CD1c-positive myeloid dendritic cell (primary cell): ENCODE results near the gene RABAC1.

Experiments
- DNase-seq: peaks from one replicate; pipeline ENCODE4 v3.0.0-alpha.2; 2016; ENCODE audit errors: extremely low spot score

RABAC1 gene

DNA sequence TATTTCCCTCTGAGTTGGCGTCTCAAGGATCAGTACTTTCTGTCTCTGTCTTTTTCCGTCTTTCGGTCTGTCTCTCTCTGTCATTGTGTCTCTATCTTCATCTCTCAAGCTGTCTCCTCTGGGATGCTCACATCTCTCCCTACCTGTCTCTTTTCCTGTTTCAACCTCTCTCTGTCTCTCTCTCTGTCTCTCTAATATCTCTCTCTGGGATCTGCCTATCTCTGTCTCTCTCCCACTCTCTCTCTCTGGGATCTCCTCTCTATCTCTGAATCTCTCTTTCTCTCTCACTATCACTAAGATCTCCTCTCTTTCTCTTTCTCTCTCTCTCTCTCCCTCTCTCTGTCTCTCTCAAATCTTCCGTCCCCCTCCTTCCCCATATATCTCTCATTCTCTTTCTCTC is 30.9 kb upstream of the RABAC1 start:
- DNase-seq = no peak

DNA sequence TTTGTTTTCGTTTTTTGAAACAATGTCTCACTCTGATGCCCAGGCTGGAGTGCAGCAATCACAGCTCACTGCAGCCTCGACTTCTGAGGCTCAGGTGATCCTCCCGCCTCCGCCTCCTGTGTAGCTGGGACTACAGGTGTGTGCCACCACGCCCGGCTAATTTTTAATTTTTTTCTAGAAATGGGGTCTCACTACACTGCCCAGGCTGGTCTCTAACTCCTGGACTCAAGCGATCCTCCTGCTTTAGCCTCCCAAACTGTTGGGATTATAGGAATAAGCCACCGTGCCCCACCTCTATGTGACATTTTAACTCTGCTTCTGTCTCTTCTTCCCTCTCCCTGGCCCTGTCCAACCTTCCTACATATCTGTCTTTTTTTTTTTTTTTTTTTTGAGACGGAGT is 29.8 kb upstream of the RABAC1 start:
- DNase-seq = no peak

DNA sequence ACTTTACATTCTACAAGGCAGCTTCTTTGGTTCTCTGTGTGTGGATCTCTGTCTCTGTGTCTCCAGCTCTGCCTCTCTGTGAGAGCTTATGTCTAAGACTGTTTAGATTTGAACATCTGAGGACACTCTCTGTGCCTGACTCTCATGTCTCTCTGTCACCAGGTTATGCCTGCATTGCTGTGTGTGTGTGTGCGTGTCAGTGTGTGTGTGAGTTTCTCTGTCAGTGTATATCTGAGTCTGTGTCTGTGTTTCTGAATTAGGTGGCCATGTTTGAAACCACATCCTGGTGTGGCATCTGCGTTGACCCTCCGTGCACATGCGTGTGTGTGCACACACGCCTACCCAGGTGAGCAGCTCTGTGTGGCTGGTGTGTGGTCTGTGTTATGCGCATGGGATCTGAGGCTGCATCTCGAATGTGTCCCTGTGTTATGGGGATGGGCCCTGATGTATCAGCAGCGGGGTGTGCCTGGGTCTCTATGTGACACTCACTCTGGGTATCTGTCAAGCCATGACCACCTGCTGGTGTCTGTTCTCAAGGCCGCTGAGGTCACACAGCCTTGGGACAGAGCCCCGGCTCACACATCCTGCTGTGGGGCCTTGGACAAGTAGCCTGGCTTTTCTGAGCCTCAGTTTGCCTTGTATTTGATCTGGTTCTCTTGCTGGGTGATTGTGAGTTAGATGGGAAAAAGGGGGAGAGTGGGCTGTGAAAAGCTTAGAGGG is 28.2 kb upstream of the RABAC1 start:
- no peak for DNase-seq

DNA sequence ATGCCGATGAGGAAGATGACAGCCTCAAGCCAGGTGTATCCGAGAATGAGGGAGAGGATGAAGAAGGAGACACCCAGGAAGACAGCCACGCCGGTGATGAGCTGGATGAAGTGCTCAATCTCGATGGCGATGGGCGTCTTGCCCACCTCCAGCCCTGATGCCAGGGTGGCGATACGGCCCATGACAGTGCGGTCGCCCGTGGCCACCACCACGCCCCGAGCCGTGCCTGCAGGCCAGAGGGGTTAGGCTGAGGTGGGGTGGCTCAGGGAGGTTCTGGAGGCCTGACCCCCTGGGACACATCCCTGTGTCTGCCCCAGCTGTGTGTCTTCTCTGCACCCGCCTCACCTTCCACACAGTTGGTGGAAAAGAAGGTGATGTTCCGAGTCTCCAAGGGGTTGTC is 25.8 kb upstream of the RABAC1 start:
- DNase-seq = no peak

DNA sequence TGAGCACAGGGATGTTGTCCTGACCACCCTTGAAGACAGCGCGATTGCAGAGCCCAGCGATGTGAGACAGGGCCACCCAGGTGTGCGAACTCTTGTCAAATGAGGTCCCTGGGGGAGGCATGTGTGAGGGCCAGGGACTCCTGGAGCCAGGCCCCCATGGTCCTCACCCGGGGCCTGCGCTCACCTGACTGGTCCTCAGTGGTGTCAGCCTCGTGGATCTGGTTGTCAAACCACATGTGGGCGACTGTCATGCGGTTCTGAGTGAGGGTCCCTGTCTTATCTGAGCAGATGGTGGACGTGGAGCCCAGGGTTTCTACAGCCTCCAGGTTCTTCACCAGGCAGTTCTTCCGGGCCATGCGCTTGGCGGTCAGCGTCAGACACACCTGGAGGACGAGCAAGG is 22.6 kb upstream of the RABAC1 start:
- no peak for DNase-seq

DNA sequence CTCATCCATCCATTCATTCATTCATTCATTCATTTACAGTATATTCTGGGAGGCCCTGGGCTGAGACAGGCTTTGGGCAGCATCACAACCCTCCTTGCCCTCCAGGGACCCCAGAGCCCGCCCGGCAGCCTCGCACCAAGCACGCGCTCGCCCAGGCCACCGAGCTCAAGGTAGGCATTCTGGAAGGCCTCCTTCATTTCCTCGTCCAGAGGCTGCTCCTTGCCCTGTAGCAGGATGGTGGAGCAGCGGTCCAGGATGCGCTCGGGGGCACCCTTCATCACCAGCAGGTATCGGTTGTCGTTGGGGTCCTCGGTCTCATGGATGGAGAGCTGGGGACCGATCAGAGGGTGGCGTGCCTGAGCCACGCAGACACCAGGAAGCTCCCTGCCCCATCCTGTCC is 19.3 kb upstream of the RABAC1 start:
- no peak for DNase-seq

DNA sequence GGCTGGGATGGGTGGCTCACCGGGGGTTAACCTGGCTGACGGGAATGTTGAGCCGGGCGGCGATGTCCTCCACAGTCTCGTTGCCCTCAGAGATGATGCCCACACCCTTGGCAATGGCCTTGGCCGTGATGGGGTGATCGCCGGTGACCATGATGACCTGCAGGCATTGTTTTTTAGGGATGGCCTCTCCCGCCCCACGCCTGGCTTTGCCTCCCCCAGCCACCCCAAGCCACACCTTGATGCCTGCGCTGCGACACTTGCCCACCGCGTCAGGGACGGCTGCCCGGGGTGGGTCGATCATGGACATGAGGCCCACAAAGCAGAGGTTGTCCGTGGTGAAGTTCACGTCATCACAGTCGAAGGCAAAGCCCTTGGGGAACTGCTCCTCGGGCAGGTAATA is 18.8 kb upstream of the RABAC1 start:
- DNase-seq = no peak

DNA sequence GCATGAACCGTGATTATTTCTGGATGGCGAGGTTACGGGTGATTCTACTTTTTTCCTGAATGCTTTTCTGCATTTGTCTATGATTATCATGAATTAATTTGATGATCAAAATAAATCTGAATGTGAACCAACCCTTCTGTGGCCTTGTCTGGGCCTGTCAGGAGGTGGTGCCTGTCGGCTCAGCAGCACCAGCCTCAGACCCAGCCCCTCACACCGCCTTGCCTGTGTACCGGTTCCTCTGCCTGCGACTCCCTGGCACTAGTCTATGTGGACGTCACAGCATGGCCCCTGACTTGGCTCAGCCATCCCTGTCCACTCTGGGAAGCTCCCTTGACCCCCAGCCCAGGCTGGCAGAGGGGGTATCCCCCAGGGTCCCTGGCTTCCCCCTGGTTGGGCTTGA is 15.5 kb upstream of the RABAC1 start:
- no peak for DNase-seq

DNA sequence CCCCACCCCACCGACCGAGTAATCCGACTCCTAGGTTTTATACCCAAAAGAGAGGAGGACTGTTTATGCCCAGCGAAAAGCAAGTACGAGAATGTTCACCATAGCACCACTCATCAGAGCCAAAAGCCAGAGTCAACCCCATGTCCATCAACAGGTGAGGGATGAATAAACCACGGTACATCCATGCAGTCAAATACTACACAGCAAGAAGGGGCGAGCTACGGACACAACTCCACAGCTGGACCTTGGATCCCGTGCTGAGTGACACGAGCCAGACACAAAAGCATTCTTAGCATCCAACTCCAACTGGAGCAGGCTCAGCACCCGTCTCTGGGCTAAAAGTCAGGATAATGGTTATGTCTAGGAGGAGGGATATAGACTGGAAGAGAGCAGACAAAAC is 12.2 kb upstream of the RABAC1 start:
- DNase-seq = no peak

DNA sequence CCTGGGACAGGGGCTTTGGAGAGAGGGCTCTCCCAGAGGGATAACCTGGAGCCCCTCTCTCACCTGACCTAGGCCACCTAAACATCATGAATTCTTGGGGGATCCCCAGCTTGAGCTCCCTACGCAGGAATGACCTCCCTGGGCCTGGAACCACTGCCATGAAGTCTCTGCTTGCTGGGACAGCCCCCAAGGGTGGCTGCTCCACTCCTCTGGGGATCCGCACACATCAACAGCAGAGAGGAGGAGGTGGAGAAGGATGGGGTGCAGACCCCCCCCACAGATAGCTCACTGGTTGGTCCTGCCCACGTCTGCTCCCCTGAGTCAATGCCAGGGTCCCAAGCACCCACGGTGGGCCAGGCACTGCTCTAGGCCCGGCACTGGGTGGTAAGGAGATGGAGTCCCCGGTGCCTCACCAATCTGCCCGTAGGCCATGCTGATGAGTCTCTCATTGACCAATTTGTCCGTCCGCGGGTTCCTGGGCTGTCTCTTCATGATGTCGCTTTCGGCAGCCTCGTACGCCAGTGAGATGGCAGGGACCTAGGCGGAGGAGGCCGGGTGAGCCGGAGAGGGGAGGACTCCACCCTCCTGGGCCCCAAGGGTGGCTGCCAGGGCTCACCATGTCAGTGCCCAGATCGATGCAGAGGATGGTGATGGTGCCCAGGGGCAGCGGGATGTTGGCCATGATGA is 10.8 kb upstream of the RABAC1 start:
- DNase-seq = no peak

DNA sequence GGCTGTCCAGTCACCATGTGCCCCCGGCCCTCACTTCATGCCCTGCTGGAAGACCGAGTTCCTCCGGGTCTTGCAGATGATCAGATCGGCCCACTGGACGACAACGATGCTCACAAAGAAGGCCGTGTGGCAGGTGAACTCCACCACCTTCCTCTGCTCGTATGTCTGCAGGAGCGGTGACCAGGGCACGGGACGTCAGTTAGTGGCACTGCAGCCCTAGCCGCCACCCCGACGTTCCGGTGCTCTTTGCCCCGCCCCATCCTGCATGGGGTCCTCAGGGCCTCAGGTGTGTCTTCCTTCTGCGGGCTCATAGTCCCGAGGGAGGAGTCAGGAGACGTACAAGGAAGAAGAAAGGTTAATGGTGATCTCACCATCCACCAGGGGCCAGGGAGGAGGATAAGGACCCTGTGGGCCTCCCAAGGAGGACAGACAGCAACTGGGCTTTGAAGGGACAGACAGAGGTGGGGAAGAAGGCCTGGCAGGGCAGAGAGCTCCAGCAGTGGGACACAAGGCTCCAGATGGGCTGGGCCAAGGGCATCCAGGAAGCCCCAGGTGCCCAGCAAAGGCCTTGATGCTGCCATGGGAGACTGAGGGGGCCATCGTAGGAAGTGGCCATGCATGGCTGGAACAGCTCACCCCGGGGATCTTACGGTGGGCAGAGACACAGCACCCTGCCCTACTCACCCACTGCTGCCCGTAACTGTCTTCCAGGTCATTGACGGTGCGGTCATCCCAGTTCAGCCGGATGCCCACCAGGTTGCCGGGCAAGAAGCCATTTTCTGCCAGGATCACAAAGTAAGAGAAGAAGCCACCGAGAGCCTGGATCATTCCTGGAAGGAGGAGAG is 9.9 kb upstream of the RABAC1 start:
- DNase-seq = no peak

DNA sequence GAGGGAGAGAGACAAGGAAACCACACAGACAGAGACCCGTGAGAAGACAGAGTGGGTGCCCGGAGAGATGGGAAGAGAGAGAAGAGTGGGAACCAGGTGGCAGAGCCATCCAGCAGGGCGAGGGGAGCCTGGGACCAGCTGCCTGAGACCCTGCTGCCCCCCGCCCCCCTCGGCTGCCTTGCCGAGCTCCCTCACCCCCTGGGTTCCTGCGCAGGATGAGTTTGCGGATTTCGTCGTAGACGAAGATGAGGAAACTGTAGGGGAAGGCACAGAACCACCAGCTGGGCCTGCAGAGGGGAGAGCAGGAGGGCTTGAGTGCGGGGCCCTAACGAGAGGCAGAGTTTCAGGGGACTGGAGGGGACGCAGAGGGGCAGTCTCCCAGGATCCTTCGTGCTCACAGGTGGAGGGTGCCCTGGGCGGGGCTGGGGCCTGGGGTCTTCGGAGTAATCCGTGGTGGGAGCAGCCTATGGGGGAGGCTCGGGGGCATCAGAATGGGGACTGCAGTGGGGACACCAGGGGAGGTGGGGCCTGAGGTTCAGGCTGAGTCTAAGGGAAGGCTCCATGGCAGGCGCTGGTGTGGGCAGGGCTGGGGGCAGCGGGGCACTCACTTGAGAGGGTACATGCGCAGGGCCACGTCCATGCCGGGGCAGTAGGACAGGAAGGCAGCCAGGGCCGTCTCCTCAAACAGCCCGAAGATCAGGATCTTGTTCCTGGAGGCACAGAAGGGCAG is 8.1 kb upstream of the RABAC1 start:
- DNase-seq = no peak

DNA sequence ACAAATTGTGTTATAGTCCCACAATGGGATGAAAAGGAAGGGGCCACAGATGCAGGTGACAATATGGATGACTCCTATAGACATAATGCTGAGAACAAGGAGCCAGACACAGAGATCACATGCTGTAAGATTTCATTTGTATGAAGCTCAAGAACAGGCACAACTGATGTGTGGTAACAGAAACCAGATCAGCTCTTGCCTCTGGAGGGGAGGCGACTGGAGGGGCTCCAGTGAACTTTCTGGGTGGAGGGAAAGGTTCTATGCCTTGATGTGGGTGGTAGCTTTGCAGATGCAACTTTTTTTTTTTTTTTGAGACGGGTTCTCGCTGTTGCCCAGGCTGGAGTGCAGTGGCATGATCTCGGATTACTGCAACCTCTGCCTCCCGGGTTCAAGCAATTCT is 6.0 kb upstream of the RABAC1 start:
- DNase-seq = no peak

DNA sequence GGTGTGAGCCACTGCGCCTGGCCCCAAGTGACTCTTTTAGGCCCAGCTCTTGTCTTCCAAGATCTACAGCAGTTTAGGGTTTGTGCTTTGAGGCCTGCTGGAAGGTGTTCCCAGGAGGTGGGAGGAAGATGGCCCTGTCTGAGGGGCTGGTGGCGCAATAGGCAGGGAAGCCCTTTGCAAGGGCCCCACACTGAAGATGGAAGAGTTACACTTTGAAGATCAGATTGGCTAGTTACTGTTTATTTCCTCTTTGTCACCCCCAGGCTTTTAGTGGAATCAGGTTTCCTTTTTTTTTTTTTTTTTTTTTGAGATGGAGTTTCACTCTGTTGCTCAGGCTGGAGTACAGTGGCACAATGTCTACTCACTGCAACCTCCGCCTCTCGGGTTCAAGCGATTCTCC is 1.9 kb upstream of the RABAC1 start:
- DNase-seq = no peak

DNA sequence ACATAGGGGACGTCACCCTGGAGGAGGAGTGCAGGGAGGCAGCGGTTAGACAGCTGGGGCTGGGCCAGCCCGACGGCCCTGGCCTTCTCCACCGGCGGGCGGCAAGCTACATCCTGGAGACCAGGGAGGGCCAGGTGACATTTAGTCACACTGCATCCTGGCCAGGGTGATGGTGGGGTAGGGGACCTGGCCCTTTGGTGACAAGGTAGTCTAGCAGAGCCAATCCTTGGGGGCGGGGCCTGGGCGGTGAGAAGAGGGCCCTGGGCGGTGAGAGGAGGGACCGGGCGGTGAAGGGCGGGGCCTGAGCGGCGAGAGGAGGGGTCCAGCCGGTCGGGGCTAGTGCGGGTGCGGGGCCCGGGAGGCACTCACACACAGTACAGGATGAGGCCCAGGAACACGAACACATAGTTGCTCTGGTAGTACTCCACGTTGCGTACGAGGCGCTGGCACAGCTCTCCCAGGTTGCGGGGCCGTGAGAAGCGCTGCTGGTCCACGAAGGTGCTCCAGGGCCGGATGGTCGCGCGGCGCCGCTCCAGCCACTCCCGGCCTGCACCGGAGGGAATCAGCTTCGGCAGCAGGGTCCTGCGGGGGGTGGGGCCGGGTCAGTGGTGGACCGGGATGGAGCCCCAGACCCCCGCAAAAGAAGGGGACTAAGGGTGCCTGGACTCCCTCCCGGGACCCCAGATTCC is 610 bp downstream of the RABAC1 start:
- peak; percentile 50 for DNase-seq

DNA sequence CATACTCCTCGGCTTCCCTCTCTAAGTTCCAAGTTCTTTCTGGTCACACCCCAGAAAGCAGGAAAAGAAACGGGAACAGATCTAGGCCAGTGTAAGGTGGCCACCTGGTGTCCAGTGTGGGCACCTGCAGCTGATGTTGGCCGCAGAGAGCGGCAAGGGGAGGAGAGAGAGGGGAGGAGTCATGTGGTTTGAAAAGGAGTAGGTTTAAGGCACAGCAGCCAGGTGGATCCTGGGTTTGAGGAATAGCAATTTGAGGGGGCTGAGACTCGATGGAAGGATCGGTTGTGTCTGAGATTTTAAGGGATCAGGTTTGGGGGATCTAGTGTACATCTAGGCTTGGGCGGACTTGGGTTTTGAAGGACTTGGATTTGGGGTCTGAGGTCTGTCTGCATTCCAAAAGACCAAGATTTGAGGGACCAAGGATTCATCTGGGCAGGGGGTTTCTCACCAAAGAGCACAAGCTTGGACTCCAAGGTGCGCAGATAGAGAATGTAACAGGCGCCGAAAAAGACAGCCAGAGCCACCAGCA is 1.2 kb downstream of the RABAC1 start:
- peak; percentile 79 for DNase-seq

DNA sequence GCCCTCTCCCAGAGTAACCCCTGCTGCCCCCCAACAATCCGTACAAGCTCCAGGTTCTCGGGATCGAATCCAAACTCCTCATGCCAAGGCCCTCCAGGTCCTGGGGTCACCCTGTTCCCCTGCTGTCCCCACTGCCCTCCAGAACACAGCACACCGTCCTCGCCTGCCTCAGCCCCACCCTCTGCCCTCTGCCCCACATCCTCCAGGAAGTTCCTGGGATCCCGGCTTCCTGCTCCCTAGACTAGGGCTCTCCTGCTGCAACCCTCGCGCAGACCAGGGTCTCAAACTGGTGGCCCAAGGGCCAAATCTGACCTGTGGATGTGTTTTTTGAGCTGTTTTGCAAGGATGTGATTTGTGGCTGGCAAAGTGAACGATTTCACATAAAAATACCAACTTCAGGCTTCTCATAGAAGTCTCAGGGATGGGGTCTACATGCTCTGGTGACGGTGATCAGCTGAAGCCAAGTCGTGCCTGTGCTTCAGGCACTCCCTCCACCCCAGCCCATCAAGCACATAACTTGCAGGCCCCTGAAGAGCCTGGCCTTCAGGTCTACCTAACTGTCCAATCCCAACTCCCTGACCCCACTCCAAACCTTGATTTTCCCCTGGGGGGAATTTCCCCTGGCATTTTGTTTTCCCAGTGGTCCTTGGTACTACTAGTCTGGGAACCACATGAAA is 1.8 kb downstream of the RABAC1 start:
- no peak for DNase-seq

DNA sequence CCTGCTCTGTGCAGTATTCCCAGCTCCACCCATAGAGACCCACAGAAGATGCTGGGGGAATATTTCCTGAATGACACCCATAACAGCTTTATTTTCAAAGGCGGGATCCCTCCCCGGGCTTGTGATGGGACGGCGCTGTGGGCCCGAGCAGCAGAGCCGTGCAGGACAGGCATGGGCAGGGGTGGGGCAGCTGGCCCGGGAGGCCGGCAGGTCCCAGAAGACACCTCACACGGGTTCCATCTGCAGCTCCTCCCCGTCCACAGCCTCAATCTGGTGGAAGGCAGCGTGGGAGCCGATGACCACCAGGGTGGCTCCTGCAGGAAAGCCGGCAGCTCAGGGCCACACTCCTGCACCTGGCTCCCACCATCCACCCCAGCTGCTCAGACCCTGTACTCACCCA is 2.5 kb downstream of the RABAC1 start:
- no peak for DNase-seq

DNA sequence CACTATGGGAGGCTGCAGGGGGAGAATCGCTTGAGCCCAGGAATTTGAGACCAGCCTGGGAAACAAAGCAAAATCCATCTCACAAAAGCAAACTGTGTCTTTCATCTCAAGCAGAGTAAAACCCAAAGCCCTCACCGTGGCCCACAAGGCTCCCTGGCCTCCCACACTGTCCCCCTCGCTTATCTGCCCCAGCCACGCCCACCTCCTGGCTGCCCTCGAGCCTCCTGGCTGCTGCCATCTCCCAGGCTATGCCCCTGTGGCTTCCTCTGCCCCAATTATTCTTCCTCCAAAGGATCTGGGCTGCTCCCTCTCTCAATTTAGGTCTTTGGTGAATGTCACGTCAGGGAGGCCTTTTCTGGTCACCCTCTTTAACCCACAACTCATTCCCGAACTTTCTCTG is 3.6 kb downstream of the RABAC1 start:
- no peak for DNase-seq

DNA sequence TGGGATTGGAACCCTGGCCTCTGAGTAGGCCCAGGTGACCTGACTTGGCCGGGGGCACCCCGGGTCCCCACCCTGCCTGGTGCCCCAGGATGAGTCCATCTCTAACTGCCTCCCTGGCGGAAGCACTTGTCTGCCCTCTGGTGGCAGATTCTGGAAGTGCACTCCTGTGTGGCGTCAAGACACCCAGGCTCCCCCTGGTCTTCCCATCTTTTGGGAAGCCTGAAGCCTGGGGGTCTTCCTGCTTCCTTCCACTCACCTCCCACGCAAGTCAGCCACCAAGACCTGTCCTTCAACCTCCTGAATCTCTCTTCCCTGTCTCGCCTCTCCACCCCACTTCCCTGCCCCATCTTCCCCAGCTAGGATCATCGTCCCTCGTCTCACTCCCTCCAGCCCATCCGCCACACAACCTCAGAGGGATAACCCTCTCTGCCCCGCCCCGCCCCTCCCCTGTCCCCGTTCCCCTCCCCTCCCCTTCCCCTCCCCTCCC is 7.4 kb downstream of the RABAC1 start:
- peak; percentile 85 for DNase-seq

DNA sequence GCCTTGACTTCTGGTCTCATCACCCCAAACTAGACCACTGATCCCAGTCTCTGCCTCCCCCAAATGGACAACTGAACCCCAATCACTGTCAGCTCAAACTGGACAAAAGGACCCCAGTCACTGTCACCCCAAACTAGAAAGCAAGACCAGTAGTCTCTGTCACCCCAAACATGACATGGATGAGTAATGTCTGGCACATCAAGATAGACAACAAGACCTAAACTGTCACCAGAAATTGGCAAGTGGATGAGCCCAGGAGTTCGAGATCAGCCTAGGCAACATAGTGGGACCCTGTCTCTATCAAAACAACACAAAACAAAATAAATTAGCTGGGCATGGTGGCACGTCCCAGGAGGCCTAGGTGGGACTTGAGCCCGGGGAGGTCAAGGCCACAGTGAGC is 12.0 kb downstream of the RABAC1 start:
- DNase-seq = no peak
